Nephron progenitor cell (in vitro differentiated cells): ENCODE data around the gene TTC36.
A peak's percentile ranks its signal among the peaks of the same experiment; 100 is the strongest.

ENCODE experiments used
- DNase-seq: peaks from one replicate; pipeline ENCODE4 v3.0.0; 2021
- H3K27ac Mint-ChIP-seq: 2 replicates; pipeline ENCODE4 v1.8.0; 2021; ENCODE audit warnings: mild to moderate bottlenecking, moderate library complexity, mixed read lengths
- H3K27me3 Mint-ChIP-seq: 2 replicates; pipeline ENCODE4 v1.8.0; 2021; ENCODE audit warnings: mild to moderate bottlenecking, low read depth, mixed read lengths; ENCODE audit not compliant: poor library complexity
- H3K36me3 Mint-ChIP-seq: 2 replicates; pipeline ENCODE4 v1.8.0; 2021; ENCODE audit warnings: low read depth, mixed read lengths
- H3K4me1 Mint-ChIP-seq: 2 replicates; pipeline ENCODE4 v1.8.0; 2021; ENCODE audit warnings: mixed read lengths
- H3K4me3 Mint-ChIP-seq: 2 replicates; pipeline ENCODE4 v1.8.0; 2021; ENCODE audit warnings: mild to moderate bottlenecking, moderate library complexity, mixed read lengths
- H3K9me3 Mint-ChIP-seq: 2 replicates; pipeline ENCODE4 v1.8.0; 2021; ENCODE audit warnings: mild to moderate bottlenecking, moderate library complexity, mixed read lengths
- TF ChIP-seq, protein P1 (sequence below): fragments of 200-600 bp; sonication (generic); IDR thresholded peaks from 2 replicates; pipeline ENCODE4 v1.5.0; 2021; ENCODE audit warnings: antibody characterized with exemption

The TTC36 gene

DNA sequence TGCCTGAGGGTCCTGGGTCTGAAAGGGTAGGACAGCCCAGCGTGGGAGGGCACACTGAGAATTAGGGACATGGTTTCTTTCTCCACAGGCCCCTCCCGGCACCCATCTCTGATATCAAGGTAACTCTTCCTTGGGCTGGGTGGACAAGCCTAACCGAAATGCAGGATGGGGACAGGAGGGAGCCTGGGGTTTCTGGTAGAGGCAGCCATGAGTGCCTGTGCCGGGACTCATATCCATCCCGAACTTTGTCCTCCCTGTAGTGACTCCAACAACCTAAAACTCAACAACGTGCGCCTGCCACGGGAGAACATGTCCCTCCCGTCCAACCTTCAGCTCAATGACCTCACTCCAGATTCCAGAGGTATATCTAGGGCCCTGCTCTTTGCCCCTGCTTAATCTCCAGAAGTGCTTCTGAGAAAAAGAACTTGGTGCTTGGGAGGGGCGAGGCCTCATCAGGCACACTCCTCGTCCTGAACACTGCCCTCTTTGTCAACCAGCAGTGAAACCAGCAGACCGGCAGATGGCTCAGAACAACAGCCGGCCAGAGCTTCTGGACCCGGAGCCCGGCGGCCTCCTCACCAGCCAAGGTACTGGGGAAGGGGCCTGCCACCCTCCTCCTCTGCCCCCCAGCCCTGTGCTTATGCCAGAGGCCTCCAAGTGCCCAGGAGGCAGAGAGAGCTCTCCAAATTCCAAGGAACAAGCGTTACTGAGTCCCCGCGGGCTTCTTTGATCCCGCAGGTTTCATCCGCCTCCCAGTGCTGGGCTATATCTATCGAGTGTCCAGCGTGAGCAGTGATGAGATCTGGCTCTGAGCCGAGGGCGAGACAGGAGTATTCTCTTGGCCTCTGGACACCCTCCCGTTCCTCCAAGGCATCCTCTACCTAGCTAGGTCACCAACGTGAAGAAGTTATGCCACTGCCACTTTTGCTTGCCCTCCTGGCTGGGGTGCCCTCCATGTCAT lies 6.8 kb downstream of the TTC36 start:
- Mint-ChIP-seq H3K27ac (no peak overlapping the region), H3K27me3 (peaks cover 14% of the 10 kb centered on the region), H3K4me3 (no peak overlapping the region), H3K9me3 (no peaks in the 10 kb centered on the region), H3K4me1 (peaks cover 28% of the 10 kb centered on the region), H3K36me3 (peaks cover 22% of the 10 kb centered on the region)
- DNase-seq, result no peak
- TF ChIP-seq, protein P1, sequence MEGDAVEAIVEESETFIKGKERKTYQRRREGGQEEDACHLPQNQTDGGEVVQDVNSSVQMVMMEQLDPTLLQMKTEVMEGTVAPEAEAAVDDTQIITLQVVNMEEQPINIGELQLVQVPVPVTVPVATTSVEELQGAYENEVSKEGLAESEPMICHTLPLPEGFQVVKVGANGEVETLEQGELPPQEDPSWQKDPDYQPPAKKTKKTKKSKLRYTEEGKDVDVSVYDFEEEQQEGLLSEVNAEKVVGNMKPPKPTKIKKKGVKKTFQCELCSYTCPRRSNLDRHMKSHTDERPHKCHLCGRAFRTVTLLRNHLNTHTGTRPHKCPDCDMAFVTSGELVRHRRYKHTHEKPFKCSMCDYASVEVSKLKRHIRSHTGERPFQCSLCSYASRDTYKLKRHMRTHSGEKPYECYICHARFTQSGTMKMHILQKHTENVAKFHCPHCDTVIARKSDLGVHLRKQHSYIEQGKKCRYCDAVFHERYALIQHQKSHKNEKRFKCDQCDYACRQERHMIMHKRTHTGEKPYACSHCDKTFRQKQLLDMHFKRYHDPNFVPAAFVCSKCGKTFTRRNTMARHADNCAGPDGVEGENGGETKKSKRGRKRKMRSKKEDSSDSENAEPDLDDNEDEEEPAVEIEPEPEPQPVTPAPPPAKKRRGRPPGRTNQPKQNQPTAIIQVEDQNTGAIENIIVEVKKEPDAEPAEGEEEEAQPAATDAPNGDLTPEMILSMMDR, result no peak

DNA sequence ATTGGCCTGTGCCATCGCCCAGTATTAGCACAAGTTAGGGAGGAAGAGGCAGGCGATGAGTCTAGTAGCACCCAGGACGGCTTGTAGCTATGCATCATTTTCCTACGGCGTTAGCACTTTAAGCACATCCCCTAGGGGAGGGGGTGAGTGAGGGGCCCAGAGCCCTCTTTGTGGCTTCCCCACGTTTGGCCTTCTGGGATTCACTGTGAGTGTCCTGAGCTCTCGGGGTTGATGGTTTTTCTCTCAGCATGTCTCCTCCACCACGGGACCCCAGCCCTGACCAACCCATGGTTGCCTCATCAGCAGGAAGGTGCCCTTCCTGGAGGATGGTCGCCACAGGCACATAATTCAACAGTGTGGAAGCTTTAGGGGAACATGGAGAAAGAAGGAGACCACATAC lies 8.0 kb downstream of the TTC36 start:
- DNase-seq, result no peak
- no peak overlapping the region for H3K27ac Mint-ChIP-seq
- H3K36me3 Mint-ChIP-seq, result peaks cover 32% of the 10 kb centered on the region

DNA sequence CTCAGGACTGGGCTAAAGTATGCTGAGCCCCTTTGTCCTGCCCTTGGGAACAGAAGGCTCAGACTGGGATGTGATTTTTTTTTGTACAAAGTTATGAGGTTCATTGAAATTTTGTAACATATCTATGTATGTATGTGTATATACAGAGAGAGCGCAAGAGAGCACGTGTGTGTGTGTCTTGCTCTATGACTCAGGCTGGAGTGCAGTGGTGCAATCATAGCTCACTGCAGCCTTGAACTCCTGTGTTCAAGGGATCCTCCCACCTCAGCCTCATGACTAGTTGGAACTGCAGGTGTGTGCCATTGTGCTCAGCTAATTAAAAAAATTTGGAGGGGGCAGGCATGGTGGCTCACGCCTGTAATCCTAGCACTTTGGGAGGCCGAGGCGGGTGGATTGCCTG lies 9.5 kb downstream of the TTC36 start:
- Mint-ChIP-seq H3K9me3 (no peaks in the 10 kb centered on the region), H3K27ac (no peak overlapping the region), H3K36me3 (peaks cover 42% of the 10 kb centered on the region), H3K27me3 (peaks cover 4% of the 10 kb centered on the region), H3K4me3 (no peak overlapping the region), H3K4me1 (peaks cover 9% of the 10 kb centered on the region)
- DNase-seq, result no peak
- TF ChIP-seq, protein P1, result no peak

More for the DNA sequence above, 8.0 kb downstream of the TTC36 start:
- peaks cover 4% of the 10 kb centered on the region for H3K27me3 Mint-ChIP-seq
- no peak overlapping the region for H3K4me3 Mint-ChIP-seq
- H3K4me1 Mint-ChIP-seq, result peaks cover 16% of the 10 kb centered on the region
- H3K9me3 Mint-ChIP-seq, result no peaks in the 10 kb centered on the region
- TF ChIP-seq, protein P1, result no peak

DNA sequence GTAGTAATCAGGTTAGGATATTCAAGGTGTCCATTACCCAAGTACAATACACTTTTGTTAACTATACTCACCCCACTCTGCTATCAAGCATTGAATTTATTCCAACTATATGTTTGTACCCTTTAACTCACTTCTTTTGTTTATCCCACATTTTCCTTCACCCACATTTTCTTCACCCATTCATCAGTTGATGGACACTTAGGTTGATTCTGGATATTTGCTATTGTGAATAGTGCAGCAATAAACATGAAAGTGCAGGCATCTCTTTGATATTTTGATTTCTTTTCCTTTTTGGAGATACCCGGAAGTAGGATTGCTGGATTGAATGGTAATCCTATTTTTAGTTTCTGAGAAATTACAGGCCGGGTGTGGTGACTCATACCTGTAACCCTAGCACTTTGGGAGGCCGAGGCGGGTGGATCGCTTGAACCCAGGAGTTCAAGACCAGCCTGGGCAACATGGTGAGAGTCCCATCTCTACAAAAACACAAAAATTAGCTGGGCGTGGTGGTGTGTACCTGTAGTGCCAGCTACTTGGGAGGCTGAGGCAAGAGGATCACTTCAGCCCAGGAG lies 10.2 kb downstream of the TTC36 start:
- Mint-ChIP-seq H3K9me3 (no peaks in the 10 kb centered on the region), H3K27me3 (peaks cover 4% of the 10 kb centered on the region), H3K4me3 (no peak overlapping the region), H3K36me3 (peaks cover 48% of the 10 kb centered on the region), H3K27ac (no peak overlapping the region), H3K4me1 (peaks cover 5% of the 10 kb centered on the region)
- TF ChIP-seq, protein P1, result no peak
- no peak for DNase-seq

DNA sequence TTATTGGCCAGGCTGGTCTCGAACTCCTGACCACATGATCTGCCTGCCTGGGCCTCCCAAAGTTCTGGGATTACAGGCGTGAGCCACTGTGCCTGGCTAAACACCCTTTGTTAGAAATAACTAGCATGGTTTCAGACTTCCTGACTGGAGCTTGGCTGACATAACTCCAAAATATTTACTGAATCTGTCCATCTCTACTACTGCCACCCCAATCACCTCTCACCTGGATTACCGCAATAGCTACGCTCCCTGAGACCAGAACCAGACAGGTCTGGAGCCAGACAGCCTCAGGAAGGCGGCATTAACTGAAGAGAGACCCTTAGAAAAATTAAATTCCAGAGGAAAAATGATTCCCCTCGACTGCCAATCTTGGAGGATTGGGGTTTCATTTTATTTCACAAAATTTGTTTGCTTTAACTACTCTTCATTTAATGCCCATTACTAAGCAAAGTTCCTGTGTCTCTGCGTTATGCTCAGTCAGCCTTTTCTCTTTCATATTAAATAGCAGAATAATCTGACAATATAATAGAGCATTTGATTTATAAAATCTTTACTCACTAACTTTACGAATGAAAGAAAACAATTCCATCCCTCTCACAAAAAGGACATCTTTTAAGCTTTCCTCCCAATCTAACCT lies 16.9 kb downstream of the TTC36 start:
- Mint-ChIP-seq H3K4me3 (no peak overlapping the region), H3K9me3 (no peaks in the 10 kb centered on the region), H3K27ac (peak overlapping the region; percentile 68), H3K27me3 (no peaks in the 10 kb centered on the region), H3K36me3 (peaks cover 64% of the 10 kb centered on the region), H3K4me1 (no peaks in the 10 kb centered on the region)
- TF ChIP-seq, protein P1, result no peak
- no peak for DNase-seq
